HCEC 1CT (cell line): ENCODE results near the gene DGKK.
"Not testable (repeated sequence)": the region's sequence is repeated elsewhere in the genome, so short reads cannot be mapped to it uniquely, and the experiment has no call there.

Experiments
- DNase-seq: peaks from one replicate; pipeline ENCODE4 v3.0.0-alpha.2; 2017

The DGKK gene

GRCh38 chrX:50407976-50408375 is 62.6 kb downstream of the DGKK start:
- DNase-seq: no peak

- no peak for DNase-seq
These were observed 66.7 kb downstream of the DGKK start for GRCh38 chrX:50403903-50404302.

DNA sequence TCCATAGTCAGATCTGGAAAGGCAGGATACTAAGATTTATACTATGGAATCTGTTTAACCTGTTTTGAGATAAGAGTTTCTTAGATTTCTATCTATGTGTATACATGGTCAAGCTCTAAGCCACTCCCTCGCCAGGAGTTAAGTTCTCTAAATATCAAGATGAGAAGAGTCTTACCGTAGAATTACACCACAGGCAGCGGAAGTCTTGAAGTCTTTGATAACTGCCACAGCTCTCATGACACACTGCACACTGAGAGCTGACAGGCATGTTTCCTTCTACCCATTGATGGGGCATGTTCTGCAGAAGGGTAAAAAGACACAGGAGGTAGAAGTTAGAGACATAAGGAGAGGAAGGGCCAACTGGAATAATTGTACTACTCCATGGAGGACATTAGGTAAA is 67.7 kb downstream of the DGKK start:
- DNase-seq: no peak

DNA sequence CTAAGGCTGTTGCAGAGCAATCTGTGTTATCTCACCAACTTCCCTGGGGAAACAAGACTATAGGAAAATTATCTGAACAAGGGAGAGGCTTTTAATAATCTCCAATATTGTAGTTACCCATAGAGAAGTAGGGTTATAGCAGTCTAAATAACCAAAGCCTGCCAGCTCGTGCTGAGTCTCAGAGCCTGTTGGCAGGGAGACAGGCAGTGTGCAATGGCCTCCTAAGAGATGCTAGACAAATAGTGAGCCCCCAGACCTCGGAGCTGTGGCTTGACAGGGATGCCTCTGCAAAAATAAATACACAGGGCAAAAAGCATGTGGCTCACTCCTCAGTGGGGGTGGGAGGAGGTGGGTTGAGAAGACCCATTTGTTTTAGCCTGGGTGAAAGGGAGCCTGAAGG is 76.7 kb downstream of the DGKK start:
- DNase-seq: no peak

GRCh38 chrX:50386520-50386919 is 84.1 kb downstream of the DGKK start:
- DNase-seq: no peak

DNA sequence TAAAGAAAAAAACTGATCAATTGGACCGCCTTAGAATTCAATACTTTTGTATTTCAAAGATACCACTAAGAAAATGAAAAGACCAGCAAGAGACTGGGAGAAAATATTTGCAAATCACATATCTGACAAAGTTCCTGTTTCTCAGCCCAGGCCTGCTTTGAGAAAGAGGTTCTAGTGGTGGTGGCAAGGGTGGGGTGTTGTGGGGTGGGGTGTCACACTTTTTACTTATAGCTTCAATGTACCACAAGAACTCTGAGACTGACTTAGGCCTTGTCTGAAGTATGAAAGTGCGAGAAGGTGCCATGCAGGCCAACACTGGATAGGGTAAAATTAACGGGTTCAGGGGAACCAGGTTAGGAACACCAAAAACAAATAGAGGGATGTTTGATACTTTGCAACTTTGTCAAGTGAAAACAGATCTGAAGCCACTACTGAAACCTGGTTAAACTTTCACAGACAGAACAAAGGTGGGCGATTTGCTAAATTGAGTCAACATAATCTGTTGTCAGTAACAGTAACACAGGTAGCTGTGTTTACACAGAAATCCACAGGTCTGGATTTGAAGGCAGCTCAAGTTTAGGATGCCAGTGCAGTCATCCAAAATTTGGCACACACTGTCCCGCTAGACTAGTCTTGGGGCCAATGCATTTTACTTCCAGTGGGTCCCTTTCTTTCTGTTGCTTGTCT is 88.8 kb downstream of the DGKK start:
- no peak for DNase-seq

DNA sequence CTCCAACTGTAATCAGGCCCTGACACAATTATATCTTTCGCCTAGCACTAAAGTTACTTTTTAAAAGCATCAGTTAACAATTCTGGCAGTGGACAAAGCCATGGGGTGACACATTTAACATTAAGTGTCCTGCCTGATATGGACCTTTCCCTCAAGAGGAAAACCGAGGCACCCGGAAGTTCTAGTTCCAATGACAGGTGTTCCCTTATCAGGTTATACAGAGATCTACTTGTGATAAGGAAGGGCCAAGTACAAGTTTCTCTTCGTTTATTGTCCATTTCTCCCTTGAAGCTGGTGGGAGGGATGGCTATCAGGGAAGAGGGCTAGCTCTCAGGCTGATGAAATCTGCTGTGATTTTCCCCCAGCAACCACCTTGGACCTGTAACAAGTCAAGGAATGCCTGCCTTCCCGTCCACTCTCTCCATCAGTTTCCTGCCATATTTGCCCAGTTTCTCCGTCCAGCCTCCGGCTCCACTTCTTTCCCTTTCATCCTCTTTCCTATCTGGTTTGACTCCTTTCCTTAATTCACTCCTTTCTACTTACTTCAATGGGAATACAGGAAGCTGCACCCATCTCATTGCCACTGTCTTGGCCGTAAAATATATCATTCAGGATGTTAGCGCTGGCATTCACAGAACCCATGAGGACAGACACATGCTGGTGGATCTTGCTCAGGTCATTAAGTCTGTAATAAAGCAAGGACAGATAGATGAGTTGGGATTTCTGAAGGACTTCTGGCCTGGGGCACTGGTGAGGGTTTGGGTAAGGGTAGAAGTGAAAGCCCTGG is 95.0 kb downstream of the DGKK start:
- no peak for DNase-seq

GRCh38 chrX:50372966-50373365 is 97.7 kb downstream of the DGKK start:
- no peak for DNase-seq

GRCh38 chrX:50343917-50344316 is 126.7 kb downstream of the DGKK start:
- DNase-seq: no peak

DNA sequence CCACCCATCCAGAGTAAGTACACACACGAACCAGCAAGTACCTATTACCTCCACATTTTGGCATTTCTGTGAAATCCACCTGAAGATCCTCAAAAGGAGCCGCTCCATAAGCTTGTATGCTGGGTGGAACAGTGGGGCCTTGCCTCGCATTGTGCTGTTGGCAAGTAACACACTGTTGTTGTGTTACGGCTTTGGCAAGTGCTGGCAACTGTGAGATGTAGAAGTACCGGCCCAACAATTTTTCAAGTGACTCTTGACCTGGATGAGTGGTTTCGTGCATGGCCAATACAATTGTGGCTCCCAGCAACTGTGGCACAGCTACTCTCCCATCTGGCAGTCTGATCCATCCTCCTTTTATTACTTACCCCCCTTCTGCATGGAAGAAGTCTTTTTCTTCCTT is 137.3 kb downstream of the DGKK start:
- no peak for DNase-seq

DNA sequence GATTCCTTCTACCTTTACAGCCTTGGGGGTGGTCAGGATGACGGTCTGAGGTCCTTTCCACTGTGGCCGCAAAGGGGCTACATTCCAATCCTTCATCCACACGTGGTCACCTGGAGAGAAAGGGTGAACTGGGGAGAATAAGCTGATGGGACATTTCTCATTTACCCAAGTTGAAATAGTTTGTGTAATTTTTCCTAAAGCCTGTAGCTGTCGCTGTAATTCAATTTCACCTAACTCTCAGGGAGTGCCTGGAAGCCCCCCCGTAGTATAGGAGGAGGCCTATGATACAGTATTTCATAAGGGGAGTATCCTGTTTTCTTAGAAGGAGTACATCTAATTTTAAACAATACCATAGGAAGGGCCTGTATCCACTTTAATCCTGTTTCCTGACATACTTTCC is 138.0 kb downstream of the DGKK start:
- not testable (repeated sequence) for DNase-seq

- no peak for DNase-seq
These were observed 143.4 kb downstream of the DGKK start for GRCh38 chrX:50327235-50327634.
